Stimulated activated CD4-positive, alpha-beta T cell treated with anti-CD3 and anti-CD28 coated beads, TNF-alpha, amount 100 ng/mL, for 4 hours (primary cell): ENCODE results near the gene ABCA3.
A peak's percentile ranks its signal among the peaks of the same experiment; 100 is the strongest.
"Not testable (repeated sequence)": the region's sequence is repeated elsewhere in the genome, so short reads cannot be mapped to it uniquely, and the experiment has no call there.

ENCODE experiments used
- DNase-seq, 3 experiments: peaks; one replicate each; pipeline ENCODE4 v3.0.0-alpha.2; 2020; ENCODE audit warnings: low read depth in 3 of 3

Gene ABCA3

DNA sequence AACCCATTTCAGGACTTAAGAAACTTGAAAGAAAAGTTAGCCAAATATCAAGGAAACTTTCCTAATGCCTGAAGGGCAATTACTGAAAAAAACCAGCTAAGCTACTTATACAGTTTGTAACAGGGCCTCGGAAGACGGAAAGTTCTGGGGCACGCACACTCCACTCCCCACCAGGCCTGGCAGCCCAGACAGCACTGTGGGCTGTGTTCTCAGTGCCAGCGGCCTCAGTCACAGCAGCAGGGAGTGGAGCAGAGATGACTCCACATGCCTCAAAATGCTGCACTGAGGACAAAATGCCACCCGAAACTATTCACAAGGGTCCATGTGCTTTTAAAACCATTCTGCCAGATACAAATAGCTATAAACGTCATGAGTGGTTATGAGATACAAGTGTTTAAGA is 82.8 kb downstream of the ABCA3 start:
- no peak for DNase-seq

DNA sequence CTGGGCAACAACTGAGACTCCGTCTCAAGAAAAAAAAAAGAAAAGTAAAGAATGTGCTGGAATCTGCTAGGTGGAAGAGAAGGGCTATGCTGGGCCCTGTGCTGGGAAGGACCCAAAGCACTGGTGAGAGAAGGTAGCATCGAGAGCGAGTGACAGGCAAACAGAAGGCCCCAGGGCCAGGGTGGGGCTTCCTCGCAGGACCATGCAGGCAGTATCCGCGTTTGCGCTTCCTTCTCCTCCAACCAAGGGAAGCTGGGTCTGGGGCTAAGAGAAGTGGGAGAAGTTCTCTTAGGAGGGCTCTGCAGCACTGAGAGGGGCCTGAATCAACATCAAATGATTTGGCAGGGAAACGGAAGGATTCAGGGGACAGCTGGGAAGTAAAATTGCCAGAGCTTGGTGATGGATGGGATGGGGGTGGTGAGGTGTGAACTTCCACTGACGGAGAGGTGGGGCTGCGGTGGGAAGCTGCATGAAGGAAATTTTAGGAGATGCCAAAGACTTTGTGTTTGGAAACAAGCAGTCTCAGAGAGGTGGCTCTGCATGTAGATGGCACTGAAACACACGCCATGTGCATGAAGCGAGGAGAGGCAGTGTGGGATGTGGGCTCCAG is 83.9 kb downstream of the ABCA3 start:
- DNase-seq: no peak

DNA sequence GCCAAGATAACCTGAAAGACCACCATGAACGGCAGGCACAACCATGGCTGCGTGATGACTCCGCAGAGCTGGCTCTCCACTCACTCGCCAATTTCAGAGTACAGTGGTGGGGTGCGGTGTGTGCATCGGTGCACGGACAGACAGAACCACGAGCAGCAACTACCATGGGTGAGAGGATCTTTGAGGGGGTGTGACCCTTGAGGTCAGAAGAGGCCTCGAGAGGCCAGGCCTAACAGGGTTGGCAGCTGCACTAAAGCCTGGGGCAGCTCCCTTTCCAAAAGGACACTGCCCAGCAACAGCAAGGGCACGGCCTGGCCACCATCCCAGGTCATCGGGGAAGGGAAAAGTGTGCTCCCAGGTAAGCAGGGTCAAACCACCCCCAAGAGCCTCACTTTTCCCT is 87.2 kb downstream of the ABCA3 start:
- no peak for DNase-seq

DNA sequence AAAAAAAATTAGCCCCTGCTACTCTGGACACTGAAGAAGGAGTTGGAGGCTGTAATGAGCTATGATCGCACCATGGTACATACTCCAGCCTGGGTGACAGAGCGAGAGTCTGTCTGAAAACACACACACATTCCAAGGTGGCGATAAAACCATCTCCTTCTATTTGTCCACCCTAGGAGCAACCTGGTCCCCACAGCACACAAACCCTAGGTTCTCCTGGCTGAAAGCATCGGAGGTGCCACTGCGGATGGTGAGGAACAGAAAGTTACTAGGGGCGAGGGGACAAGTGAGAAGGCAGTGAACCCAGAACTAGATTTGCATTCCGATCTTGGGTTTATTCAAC is 87.8 kb downstream of the ABCA3 start:
- no peak for DNase-seq

DNA sequence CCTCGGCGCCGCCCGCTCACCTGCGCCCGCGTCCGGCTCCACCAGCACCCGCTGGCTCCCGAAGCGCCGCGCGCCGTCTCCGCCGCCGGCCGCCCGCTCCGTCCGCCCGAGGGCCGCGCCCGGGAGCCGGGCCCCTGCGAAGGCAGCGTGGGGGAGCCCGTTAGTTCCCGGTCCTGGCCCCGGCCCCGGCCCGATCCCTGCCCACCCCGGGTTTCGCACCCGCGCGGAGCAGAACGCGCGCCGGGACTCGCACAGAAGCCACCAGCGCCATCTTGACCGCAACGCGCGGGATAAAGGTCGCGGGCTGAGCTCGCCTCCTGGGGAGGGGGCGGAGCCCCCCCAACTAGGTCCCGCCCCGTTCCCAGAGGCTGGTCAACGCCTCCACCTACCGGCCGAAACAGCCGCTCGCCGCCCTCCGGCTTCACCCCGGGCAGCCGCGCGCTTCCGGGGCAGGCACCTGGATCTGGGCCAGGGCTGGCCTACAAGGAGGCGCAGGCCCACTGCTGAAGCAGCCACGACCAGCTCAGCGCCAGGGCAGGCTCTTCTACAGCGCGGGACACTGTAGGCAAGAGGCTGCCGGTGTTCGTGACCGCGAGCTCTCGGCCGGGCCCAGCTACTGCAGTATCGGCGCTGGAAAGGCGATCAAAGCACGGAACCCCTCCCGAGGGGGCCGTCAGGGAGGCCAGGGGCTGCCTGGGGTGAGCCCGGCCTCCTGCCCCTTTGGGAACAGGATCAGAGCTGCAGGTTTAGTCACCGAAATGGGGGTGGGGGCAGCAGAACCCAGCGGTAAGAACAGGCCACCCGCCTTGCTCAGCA is 89.0 kb downstream of the ABCA3 start, which contains the start of gene ECI1:
Gene ECI1, minus strand, starts transcription at position 292 of the 816 bp plus-strand sequence. Its CDS starts 21 bp downstream, at position 271.
- DNase-seq: peak; percentile 57 to 70 (median 61)

DNA sequence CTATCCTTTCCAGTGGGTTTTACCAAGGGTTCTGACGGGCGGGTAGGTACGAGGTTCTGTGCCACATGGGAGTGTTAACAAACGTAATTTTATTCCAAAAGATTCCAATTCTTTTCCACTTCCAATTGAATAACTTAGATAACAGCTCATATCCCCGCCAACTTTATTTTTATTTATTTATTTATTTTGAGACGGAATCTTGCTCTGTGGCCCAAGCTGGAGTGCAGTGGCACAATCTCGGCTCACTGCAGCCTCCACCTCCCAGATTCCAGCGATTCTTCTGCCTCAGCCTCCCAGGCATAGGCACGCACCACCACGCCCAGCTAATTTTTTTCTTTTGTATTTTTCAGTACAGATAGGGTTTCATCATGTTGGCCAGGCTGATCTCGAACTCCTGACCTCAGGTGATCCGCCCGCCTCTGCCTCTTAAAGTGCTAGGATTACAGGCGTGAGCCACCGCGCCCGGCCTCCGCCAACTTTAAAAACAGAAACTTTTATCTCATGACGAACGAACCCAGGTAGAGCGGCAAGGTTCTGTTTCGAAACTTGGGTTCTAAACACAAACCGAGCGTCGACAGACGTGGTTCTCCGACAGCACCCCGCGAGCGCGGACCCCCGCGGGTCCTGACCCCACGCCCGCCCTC is 89.8 kb downstream of the ABCA3 start:
- DNase-seq: peak in 1 of 3 experiments; percentile 14

DNA sequence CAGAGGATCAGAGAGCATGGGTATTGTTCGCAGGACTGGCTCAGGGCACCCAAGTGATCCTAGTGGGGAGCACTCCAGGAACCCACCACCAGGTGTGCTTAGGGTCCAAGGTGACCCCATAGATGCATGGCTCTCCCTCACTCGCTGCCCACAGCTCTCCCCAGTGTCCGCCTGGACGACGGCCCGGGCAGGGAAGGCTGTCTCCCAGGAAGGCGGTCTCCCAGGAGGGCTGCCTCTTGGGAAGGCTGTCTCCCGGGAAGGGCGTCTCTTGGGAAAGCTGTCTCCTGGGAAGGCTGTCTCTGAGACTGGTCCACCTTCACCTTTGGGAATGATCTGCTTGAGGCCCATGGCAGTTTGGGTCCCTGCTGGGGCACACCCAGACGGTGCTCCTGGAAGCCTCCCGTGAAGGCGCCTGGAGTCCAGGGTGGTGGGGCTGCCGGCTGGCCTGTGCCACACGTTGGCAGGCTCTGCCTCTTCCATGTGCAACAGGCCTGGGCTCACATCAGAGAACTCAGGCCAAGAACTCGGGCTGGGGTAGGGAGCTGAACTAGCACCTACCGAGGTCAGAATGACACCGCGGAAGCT is 94.1 kb downstream of the ABCA3 start:
- DNase-seq: no peak

DNA sequence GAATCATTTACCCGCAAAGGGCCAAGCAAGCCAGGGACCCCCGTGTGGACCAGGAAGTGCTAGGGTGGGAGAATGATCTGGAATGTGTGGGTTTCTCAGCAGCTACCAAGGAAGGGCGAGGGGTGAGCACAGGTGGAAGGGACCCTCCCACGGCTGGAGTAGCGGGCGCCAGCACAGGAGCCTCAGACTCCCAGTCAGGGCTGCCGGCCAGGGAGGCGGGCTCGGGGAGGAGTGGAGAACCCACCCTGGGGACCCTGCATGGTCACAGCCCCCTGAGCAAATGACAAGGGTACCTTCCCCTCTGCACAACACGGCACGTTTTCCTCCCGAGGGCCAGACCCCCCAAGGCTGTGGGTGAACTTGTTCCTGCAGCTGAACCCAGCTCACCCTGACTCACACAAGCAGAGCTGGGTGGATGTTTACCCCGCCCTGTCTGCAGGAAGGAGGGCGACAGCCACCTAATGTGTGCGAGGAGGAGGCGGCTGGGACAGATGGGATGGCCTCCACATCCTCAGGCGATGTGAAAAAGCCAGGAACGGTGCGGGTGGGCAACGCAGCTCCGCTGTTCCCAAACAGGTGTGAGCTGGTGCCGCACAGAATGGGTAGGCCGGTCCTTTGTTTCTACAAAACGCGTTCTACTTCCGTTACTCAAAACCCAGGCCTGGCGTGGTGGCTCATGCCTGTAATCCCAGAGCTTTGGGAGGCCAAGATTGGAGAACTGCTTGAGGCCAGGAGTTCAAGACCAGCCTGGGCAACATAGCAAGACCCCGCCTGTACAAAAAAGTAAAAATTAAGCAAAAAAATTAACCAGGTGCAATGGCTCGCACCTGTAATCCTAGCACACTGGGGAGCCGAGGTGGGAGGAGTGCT is 95.4 kb downstream of the ABCA3 start:
- no peak for DNase-seq

DNA sequence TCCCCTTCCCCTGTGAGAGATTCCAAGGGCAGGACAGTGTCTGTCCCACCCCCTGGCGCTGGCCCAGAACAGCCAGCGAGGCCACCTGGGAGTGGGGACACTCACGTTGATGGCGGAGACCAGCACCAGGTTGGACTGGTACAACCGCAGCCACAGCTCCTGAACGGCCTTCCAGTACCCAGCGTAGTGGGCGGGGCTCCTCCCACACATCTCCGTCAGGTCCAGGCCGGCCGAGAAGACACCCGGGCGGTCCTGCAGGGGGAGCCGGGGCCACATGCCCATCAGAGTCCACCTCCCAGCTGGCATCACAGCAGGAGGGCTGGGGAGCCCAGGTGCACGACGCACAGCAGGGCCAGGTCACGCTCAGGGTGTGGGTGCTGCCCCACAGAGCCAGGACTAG is 96.2 kb downstream of the ABCA3 start:
- no peak for DNase-seq

DNA sequence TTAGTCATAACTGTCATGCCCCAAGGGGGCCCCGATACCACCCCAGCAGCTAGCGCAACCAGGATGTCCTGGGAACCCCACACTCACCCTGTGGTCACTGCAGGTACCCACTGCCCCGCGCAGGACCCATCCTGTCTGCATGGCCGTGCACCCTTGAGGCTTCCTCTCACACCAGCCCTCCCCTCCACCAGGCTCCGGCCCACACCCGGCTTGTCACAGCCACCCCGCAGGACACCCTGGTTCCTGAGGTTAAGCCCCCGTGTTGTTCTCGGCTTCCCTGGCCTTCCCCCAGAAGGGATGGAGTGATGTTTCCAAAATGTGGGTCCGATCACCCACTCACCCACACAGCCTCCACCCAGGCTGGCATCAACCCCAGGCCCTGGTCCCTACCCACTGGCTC is 96.7 kb downstream of the ABCA3 start:
- DNase-seq: no peak

DNA sequence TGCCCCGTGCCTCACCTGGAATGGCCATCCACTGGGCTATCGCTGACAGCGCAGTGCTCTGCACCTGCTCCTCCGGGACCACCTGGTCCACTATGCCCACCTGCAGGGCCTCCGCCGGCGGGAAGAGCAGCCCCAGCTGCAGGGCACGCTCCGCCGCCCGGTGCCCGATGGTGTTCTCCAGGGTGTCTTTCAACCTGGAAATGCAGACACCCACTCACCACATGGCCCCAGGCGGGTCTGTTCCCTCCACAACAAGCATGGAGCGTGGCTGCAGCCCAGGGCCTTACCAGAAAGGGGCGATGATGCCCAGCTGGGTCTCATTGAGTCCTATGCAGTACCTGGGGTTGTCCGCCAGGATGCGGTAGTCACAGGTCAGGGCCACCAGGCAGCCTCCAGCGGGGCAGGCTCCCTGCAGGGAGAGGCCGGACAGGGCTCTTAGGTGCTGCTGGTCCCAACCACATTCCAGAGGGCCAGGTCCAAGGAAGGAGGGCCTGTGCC is 97.4 kb downstream of the ABCA3 start:
- no peak for DNase-seq

DNA sequence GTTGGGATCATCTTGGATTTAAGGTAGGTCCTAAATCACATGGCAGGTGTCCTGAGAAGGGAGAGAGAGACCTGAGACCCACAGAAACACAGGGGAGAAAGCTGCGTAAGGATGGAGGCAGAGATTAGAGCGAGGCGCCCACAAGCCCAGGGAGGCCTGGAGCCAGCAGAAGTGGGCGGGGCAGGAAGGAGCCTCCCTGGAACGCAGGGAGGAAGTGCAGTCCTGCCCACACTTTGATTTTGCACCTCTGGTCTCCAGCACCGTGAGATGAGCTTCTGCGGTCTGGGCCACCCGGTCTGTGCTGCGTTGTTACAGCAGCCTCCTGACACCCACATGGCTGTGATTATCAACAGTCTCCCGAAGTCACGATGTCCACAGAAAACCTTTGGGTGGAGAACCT is 97.9 kb downstream of the ABCA3 start:
- no peak for DNase-seq

DNA sequence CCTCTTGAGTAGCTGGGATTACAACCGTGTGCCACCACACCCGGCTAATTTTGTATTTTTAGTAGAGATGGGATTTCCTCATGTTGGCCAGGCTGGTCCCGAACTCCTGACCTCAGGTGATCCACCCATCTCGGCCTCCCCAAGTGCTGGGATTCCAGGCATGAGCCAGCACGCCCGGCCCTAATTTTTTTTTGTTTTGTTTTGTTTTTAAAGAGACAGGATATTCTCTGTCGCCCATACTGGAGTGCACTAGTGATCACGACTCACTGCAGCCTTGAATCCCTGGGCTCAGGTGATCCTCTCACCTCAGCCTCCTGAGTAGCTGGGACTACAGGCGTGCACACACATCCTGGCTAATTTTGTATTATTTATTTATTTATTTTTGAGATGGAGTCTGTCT is 100.2 kb downstream of the ABCA3 start:
- DNase-seq: not testable (repeated sequence)

DNA sequence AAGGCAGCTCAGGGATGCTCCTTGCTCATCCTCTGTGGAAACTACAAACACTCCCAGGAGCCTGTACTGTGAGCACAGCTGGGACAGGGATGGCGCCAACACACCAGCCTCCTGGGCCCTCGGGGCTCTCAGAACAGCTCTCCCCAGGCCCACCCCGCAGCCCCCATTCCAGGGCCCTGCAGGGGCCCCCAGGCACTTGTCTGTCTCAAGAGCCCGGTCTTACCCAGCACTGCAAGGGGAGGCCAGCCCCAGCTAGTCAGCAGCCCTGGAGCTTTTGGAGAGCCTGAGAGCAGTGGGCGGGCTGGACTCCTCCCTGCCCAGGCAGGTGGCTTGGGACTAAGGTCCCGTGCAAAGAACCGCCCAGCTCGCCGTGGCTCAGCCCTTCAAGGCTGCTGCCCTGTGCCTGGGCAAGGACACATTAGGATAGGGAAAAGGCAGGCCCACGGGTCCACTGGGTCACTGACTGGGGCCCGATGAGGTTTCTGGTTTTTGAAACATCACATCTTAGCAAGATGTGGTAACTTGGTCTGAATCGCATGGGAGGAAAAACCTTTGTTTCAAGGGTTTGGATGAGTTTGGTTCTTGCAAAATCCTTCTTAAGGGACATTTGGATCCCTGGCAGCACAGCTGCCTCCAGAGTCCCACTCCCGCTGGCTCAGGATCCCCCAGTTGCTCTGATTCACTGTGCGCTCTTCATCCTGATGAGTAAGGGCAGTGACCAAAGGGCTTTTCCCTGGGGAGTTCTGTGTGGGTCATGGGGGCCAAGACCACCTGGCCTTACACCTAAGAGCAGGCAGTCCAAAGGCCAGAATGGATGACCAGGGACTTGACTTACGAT is 101.5 kb downstream of the ABCA3 start:
- DNase-seq: no peak

DNA sequence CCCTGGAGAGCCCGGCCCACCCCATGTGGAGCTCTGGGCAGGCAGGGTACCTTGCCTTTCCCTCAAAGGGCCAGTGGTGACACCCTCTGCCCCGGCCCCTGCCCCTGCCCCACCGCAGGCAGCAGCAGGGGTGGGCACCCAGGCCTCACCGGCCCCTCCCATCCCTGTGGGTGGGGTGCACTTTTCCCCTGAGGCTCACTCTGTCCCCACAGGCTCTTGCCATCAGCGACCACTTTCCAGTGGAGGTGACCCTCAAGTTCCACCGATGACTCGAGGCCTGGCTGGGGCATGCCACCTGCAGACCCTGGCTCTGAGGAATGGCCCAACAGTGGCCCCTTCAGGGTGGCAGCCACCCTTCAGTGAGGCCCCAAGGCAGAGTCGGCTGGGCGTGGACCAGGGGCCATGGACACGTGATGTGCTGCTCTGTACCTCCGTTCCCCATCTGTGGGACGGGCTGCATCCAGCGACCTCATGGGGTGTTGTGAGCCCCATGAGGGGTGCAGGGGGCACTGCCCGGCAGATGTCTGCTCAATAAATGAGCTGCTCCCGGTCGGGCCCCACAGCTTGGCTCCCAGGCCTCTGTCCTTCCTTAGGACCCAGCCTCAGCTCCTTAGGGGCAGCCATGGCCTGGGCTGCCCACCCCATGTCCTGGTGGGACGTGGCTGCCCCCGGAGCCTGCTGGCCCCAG is 102.2 kb downstream of the ABCA3 start:
- no peak for DNase-seq

DNA sequence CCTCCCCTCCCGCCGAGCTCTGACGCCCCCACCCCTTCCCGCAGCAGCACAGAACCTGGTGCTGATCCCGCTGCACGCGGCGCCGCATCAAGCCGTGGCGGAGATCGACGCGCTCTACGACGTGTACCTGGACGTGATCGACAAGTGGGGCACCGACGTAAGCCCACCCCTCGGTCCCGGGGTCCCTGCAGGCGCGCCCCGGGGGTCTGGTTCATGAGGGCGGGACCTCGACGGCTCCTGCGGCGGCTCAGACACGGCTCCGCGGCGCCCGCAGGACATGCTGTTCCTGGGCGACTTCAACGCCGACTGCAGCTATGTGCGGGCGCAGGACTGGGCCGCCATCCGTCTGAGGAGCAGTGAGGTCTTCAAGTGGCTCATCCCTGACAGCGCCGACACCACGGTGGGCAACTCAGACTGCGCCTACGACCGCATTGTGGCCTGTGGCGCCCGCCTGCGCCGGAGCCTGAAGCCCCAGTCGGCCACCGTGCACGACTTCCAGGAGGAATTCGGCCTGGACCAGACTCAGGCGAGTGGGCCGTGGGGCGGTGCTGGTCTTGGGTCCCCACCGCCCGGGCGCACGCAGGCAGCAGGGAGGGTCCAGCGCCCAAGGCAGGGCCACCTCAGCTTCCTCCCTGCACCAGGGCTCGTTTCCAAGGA is 102.9 kb downstream of the ABCA3 start:
- no peak for DNase-seq

DNA sequence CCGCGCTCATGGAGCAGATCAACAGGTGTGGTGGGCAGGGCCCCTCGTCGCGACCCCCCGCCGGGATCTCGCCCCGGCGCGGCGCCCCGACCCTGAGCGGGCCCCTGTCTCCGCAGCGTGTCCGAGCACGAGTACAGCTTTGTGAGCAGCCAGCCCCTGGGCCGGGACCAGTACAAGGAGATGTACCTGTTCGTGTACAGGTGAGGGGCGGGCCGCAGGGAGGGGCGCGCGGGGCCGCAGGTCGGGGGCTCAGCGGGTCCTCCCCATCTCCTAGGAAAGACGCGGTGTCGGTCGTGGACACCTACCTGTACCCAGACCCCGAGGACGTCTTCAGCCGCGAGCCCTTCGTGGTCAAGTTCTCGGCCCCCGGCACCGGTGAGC is 103.4 kb downstream of the ABCA3 start:
- no peak for DNase-seq

DNA sequence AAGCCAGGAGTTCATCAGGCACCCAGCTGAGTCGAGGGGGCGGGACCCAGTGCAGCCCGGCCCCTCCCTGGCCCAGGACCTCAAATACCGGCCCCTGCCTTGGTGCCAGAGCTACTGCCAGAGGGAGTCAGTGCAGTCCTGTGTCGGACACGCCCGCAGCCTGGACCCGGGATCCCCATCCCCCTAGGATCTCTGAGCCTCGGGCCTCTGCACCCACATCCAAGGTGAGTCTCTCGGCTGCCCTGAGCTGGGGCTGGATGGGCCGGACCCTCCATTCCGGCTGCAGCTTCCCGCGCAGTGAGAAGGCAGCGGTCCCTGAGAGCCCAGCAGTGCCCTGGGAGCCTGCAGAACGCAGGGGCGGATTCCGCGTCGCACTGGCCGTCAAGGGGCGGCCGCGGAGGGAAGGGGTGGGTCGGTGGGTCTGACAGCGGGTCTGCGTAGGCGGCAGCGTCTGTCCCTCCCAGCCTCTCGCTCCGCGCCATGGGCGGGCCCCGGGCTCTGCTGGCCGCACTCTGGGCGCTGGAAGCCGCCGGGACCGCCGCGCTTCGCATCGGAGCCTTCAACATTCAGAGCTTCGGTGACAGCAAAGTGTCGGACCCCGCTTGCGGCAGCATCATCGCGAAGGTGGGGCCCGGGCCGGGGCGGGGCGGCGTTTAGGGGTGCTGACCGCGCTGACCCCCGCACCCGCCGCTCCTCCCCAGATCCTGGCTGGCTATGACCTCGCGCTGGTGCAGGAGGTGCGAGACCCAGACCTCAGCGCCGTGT is 104.0 kb downstream of the ABCA3 start, which contains the start of gene DNASE1L2:
Gene DNASE1L2, plus strand, starts transcription at position 108 of the 765 bp plus-strand sequence. Its CDS starts 373 bp downstream, at position 481.
- no peak for DNase-seq
